ENCODE results near the gene C19orf67.

C19orf67 gene

GRCh38 chr19:14081797-14082674, 3.5 kb downstream of the C19orf67 start:
- peak in 1 of 2 donors; percentile 59 for DNase-seq

- peak; percentile 99 to 100 for DNase-seq
These were observed 4.4 kb downstream of the C19orf67 start for GRCh38 chr19:14080887-14081796.

GRCh38 chr19:14078411-14078810, 7.2 kb downstream of the C19orf67 start:
- no peak for DNase-seq

DNA sequence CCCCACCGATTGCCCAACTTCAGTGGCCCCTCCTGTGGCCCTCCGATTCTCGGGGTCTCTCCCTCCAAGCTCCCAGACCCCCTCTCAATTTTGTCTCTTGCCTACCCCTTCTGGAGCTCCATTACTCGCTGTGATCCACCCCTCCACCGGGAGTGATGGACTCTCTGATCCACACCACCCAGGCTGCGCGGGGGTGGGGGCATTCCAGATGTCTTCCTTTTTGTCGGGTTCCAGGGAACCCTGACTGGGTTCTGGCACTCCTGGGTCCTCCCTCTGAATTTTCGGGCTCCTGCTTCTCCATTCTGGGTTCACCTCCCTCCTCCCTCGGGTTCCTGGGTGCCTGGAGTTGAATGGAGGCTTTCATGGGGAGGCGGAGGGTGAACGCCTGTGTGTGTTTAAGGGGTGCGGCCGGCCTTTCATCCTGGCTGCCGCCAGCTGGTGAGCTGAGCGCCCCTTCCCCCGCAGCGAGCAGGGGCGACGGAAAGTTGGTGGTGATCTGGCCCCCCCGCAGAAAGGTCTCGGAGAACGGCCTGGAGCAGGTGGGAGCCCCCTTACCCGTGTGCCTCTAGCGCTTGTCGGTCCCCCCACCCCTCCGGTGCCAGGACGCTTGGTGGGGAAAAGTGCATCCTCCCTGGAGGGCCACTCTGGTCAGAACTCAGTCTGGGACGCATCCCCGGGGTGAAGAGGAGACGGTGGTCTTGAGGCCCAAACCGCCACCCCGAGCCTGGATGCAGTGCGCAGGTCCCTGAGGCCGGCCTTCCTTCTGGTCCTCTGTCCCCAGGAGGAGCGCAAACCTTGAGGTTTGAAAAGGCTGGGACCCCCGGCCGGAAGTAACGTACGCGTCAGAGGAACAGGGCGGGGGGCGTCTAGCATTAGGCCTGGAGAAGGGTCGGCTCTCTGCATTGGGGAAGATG, 11.4 kb downstream of the C19orf67 start:
- peak in 1 of 2 donors; percentile 18 for DNase-seq

GRCh38 chr19:14073261-14073924, 12.2 kb downstream of the C19orf67 start:
- DNase-seq: peak; percentile 72 to 83

GRCh38 chr19:14072535-14073260, 12.9 kb downstream of the C19orf67 start, which contains the start of gene MISP3:
Gene MISP3, plus strand, starts transcription at chr19:14072786. Its CDS starts 524 bp downstream, at chr19:14073310.
- DNase-seq: peak; percentile 22 to 55

GRCh38 chr19:14070268-14071050, 15.1 kb downstream of the C19orf67 start:
- DNase-seq: no peak

- no peak for DNase-seq
These were observed 19.4 kb downstream of the C19orf67 start for GRCh38 chr19:14066134-14066533.

- DNase-seq: no peak
These were observed 22.5 kb downstream of the C19orf67 start for GRCh38 chr19:14063105-14063504.

DNA sequence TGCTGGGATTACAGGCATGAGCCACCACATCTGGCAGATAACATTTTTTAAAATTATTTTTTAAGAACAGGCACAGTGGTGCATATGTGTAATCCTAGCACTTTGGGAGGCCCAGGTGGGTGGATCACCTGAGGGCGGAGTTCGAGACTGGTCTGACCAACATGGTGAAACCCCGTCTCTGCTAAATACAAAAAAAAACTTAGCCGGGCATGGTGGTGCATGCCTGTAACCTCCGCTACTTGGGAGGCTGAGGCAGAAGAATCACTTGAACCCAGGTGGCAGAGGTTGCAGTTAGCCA, 23.1 kb downstream of the C19orf67 start:
- DNase-seq: no peak

GRCh38 chr19:14061751-14062557, 23.6 kb downstream of the C19orf67 start, which contains the start of gene PALM3:
Gene PALM3, minus strand, starts transcription at chr19:14062076. Its CDS starts 96 bp downstream, at chr19:14061980.
- no peak for DNase-seq

GRCh38 chr19:14061081-14061749, 24.4 kb downstream of the C19orf67 start:
- DNase-seq: no peak

GRCh38 chr19:14059652-14060155, 25.9 kb downstream of the C19orf67 start:
- DNase-seq: no peak

- peak; percentile 35 to 58 for DNase-seq
These were observed 26.5 kb downstream of the C19orf67 start for GRCh38 chr19:14059093-14059480.

DNA sequence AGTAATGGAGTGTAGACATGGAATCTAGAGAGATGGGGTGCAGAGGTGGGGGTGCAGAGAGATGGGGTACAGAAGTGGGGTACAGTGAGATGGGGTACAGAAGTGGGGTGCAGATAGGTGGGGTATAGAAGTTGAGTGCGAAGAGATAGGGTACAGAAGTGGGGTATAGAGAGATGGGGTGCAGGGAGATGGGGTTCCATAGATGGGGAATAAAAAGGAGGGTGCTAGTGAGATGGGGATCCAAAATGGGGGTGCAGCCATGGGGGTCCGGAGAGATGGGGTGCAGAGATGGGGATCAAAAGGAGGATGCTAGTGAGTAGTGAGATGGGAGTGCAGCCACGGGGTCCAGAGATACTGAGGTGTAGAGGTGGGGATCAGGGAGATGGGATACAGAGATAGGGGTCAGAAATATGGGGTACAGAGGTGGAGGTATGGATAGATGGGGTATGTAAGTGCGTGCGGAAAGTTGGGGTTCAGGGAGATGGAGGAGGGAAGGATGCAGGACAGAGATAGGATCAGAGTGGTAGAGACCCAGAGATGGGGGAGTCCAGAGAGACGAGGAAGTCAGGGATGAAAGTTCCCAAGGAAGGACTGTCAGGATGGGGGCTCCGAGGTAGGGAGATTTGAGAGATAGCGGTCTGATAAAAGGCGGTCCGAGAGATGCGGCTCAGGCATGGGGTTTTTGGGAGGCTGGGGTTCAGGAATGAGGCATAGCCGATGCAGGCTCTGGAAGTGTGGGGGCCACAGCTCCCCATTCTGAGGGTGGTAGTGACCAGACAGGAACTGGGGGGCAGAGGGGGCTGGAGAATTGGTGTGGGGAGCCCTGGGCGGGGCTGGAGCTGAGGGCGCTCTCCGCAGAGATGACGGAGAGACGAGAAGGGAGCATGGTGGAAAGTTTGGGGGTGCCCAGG, 27.1 kb downstream of the C19orf67 start:
- no peak for DNase-seq

DNA sequence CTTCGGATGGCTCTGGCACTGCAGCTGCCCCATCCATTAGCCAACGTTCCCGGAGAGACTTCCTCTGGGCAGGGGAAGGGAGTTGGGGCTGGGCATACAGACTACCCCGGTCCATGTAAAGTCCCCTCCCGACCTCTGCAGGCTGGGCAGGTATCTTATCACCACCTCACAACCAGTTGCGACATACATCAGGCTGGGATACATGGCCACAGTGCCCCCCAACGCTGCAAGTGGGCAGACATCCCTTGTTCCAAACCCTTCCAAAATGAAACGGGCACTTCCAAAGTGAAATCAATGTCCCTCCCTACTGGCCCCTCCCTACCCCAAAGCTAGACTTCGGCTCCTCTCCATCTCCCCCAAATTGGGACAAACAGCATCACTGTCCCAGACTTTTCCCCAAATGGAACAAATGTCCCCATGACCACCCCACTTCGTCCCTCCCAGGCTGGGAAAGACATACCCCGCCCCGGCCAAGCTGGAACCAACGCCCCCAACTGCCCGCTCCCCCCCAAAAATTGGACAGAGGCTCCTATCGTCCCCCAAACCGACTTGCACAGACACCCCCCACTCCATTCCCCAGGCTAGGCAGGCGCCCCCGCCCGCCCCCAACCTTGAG, 28.7 kb downstream of the C19orf67 start:
- DNase-seq: no peak

- no peak for DNase-seq
These were observed 29.4 kb downstream of the C19orf67 start for GRCh38 chr19:14056069-14056666.
